GM19328 (cell line): ENCODE results near the gene LNP1.
A peak's percentile ranks its signal among the peaks of the same experiment; 100 is the strongest.
"Not testable (repeated sequence)": the region's sequence is repeated elsewhere in the genome, so short reads cannot be mapped to it uniquely, and the experiment has no call there.

Experiments used
- ATAC-seq: cut with Tn5 transposase; IDR thresholded peaks from one replicate; pipeline ENCODE4 v1.9.1; 2021; ENCODE audit warnings: mild to moderate bottlenecking, moderate library complexity; ENCODE audit not compliant: unreplicated experiment

The LNP1 gene

GRCh38 chr3:100400780-100401673 lies at the start of gene LNP1, which contains the start of gene TOMM70:
LNP1 (plus strand) TSS chr3:100401539; CDS start chr3:100429730, 28,191 bp downstream.
TOMM70 (minus strand) TSS chr3:100401089; CDS start chr3:100400949, 140 bp downstream.
- ATAC-seq, result peak; percentile 89

- not testable (repeated sequence) for ATAC-seq
Observed at GRCh38 chr3:100351770-100352169, 49.6 kb upstream of the LNP1 start.

GRCh38 chr3:100352296-100353231 lies 48.8 kb upstream of the LNP1 start:
- ATAC-seq, result no peak

GRCh38 chr3:100354850-100355249 lies 46.5 kb upstream of the LNP1 start:
- ATAC-seq, result no peak

- no peak for ATAC-seq
Observed at GRCh38 chr3:100358413-100358812, 42.9 kb upstream of the LNP1 start.

- no peak for ATAC-seq
Observed at GRCh38 chr3:100359035-100359434, 42.3 kb upstream of the LNP1 start.

GRCh38 chr3:100360757-100361496 lies 40.4 kb upstream of the LNP1 start:
- ATAC-seq, result no peak

GRCh38 chr3:100361897-100362296 lies 39.4 kb upstream of the LNP1 start:
- no peak for ATAC-seq

GRCh38 chr3:100364421-100364820 lies 36.9 kb upstream of the LNP1 start:
- ATAC-seq, result no peak

GRCh38 chr3:100366424-100366823 lies 34.9 kb upstream of the LNP1 start:
- no peak for ATAC-seq

GRCh38 chr3:100368441-100368840 lies 32.9 kb upstream of the LNP1 start:
- no peak for ATAC-seq

- no peak for ATAC-seq
Observed at GRCh38 chr3:100370756-100371155, 30.6 kb upstream of the LNP1 start.

- ATAC-seq, result no peak
Observed at GRCh38 chr3:100374521-100374920, 26.8 kb upstream of the LNP1 start.

- no peak for ATAC-seq
Observed at GRCh38 chr3:100376301-100376700, 25.0 kb upstream of the LNP1 start.

GRCh38 chr3:100384733-100385525 lies 16.4 kb upstream of the LNP1 start:
- ATAC-seq, result no peak

- ATAC-seq, result no peak
Observed at GRCh38 chr3:100386437-100387074, 14.8 kb upstream of the LNP1 start.

- ATAC-seq, result no peak
Observed at GRCh38 chr3:100389025-100389424, 12.3 kb upstream of the LNP1 start.

GRCh38 chr3:100395679-100396431 lies 5.5 kb upstream of the LNP1 start:
- no peak for ATAC-seq

- no peak for ATAC-seq
Observed at GRCh38 chr3:100396967-100397366, 4.4 kb upstream of the LNP1 start.
